CD14-positive monocyte (primary cell): ENCODE data around the gene DEPDC5. TPM values are rescaled to one million over a fixed set of nuclear protein-coding genes. Genes with fewer than 3 reads are reported as not detected.

Experiments used
- DNase-seq, 3 donors: peaks; one replicate each; pipeline ENCODE4 v3.0.0-alpha.2; 2011 to 2022
- H2AFZ ChIP-seq: 2 replicates; pipeline ENCODE4 v1.6.0; 2012; ENCODE audit warnings: mild to moderate bottlenecking, low read depth, low read length, inconsistent platforms; ENCODE audit not compliant: insufficient read depth, poor library complexity, severe bottlenecking
- H3K27ac ChIP-seq, 2 donors: 1 replicate in 1 of 2; 2 replicates in 1 of 2; pipeline ENCODE4 v1.5.1; 2012 to 2013; ENCODE audit warnings: low read length in 2 of 2, control low read depth in 1 of 2, inconsistent platforms in 1 of 2, low read depth in 1 of 2, mild to moderate bottlenecking in 1 of 2
- H3K27me3 ChIP-seq, 2 donors: one replicate each; pipeline versions ENCODE4 v1.6.0 to v1.6.1; 2011 to 2013; ENCODE audit warnings: low read length in 2 of 2; ENCODE audit not compliant: control insufficient read depth in 2 of 2, insufficient read depth in 2 of 2
- H3K36me3 ChIP-seq, 2 donors: replicated peaks in 1 of 2; 1 replicate in 1 of 2; 2 replicates in 1 of 2; pipeline versions ENCODE4 v1.5.1 to v1.6.1; 2012 to 2013; ENCODE audit warnings: low read length in 2 of 2, control low read depth in 1 of 2, inconsistent platforms in 1 of 2, mild to moderate bottlenecking in 1 of 2; ENCODE audit not compliant: insufficient read depth in 2 of 2, control insufficient read depth in 1 of 2
- H3K4me1 ChIP-seq, 2 donors: 1 replicate in 1 of 2; 2 replicates in 1 of 2; pipeline versions ENCODE4 v1.5.1 to v1.6.1; 2012 to 2013; ENCODE audit warnings: low read length in 2 of 2, control low read depth in 1 of 2, inconsistent platforms in 1 of 2, mild to moderate bottlenecking in 1 of 2, moderate library complexity in 1 of 2; ENCODE audit not compliant: insufficient read depth in 2 of 2, control insufficient read depth in 1 of 2
- H3K4me2 ChIP-seq: replicated peaks from 2 replicates; pipeline ENCODE3; 2012; ENCODE audit warnings: low read length, moderate library complexity, mild to moderate bottlenecking; ENCODE audit not compliant: poor library complexity, severe bottlenecking; ENCODE audit errors: extremely low read depth
- H3K4me3 ChIP-seq, 3 experiments: fragments of 200-600 bp in 1 of 3; sonication (generic) in 1 of 3; replicated peaks in 1 of 3; 1 replicate in 2 of 3; 2 replicates in 1 of 3; pipeline ENCODE4 v1.5.1; 2011 to 2013; ENCODE audit warnings: low read length in 3 of 3, mild to moderate bottlenecking in 3 of 3, control low read depth in 2 of 3, low read depth in 2 of 3, inconsistent platforms in 1 of 3, moderate library complexity in 1 of 3
- H3K79me2 ChIP-seq: 2 replicates; pipeline ENCODE4 v1.6.0; 2012; ENCODE audit warnings: mild to moderate bottlenecking, control low read depth, inconsistent platforms, low read length, moderate library complexity; ENCODE audit not compliant: insufficient read depth
- H3K9ac ChIP-seq: 2 replicates; pipeline ENCODE4 v1.6.0; 2017; ENCODE audit warnings: low read length, mild to moderate bottlenecking; ENCODE audit not compliant: insufficient read depth, poor library complexity, severe bottlenecking
- H3K9me3 ChIP-seq, 2 donors: replicated peaks in 1 of 2; 1 replicate in 1 of 2; 2 replicates in 1 of 2; pipeline versions ENCODE4 v1.5.1 to v1.6.1; 2012 to 2013; ENCODE audit warnings: low read length in 2 of 2, control low read depth in 1 of 2; ENCODE audit not compliant: control insufficient read depth in 1 of 2, insufficient read depth in 1 of 2
- H4K20me1 ChIP-seq: 2 replicates; pipeline ENCODE4 v1.6.0; 2012; ENCODE audit warnings: mild to moderate bottlenecking, low read length, control low read depth, moderate library complexity; ENCODE audit not compliant: insufficient read depth
- H3K27ac Mint-ChIP-seq, 7 donors: one replicate each; pipeline ENCODE4 v1.8.0; 2020; ENCODE audit warnings: mild to moderate bottlenecking in 7 of 7, mixed read lengths in 7 of 7, moderate library complexity in 6 of 7, inconsistent platforms in 2 of 7
- H3K27me3 Mint-ChIP-seq, 3 donors: one replicate each; pipeline ENCODE4 v1.8.0; 2021 to 2022; ENCODE audit warnings: low read depth in 3 of 3, mild to moderate bottlenecking in 3 of 3, mixed read lengths in 3 of 3, moderate library complexity in 3 of 3, inconsistent platforms in 1 of 3
- H3K36me3 Mint-ChIP-seq, 2 donors: one replicate each; pipeline ENCODE4 v1.8.0; 2020; ENCODE audit warnings: mixed read lengths in 2 of 2, inconsistent platforms in 1 of 2, mild to moderate bottlenecking in 1 of 2
- H3K4me1 Mint-ChIP-seq: one replicate; pipeline ENCODE4 v1.8.0; 2020; ENCODE audit warnings: mild to moderate bottlenecking, mixed read lengths
- H3K4me3 Mint-ChIP-seq, 2 donors: one replicate each; pipeline ENCODE4 v1.8.0; 2020; ENCODE audit warnings: mild to moderate bottlenecking in 2 of 2, mixed read lengths in 2 of 2, moderate library complexity in 1 of 2
- H3K9me3 Mint-ChIP-seq, 7 donors: one replicate each; pipeline ENCODE4 v1.8.0; 2020 to 2022; ENCODE audit warnings: mixed read lengths in 7 of 7, mild to moderate bottlenecking in 6 of 7, moderate library complexity in 6 of 7, inconsistent platforms in 2 of 7
- WGBS: methylation state at CpG from one replicate; pipeline ENCODE4 v1.1.5; 2013; ENCODE audit warnings: missing lambda C conversion rate; ENCODE audit not compliant: insufficient coverage; 5-methylcytosine and 5-hydroxymethylcytosine counted together
- intact Hi-C, 2 donors: fragments of 100-400 bp; cut with micrococcal nuclease; formaldehyde crosslinking; loops; one replicate each; pipeline versions ENCODE4 v1.15.0 to v1.15.1; 2023
- polyA plus RNA-seq, 3 donors: library from polyadenylated mRNA; depleted of rRNA in 1 of 3; unstranded in 2 of 3; stranded (reverse) in 1 of 3; fragments of 300-500 nt in 2 of 3; fragments of >200 nt in 1 of 3; fragmentation: Illumina TruSeq in 2 of 3; gene quantifications; 1 replicate in 2 of 3; 2 replicates in 1 of 3; pipeline ENCODE4 v1.2.3, GENCODE V29; 2012 to 2021
- TF ChIP-seq, protein P1 (sequence below): fragments of 200-600 bp; IDR thresholded peaks from one replicate; pipeline ENCODE4 v1.8.0; 2022; ENCODE audit warnings: antibody characterized with exemption, mild to moderate bottlenecking

The DEPDC5 gene
- polyA plus RNA-seq, 3 donors = 2.2 to 19.5 (median 4.1) TPM

DNA sequence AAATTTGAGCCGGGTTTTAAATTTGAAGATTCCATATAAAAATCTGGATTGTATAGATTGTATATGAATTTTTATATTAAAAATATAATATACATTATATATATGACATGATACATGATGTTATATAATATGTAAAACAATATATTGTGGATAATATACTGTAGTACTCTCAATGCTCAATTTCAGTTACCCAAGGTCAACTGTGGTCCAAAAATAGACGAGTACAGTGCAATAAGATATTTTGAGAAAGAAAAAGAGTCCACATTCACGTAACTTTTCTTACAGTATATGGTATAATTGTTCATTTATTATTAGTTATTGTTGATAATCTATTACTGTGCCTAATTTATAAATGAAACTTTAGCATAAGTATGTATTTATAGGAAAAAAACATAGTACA lies 96.3 kb downstream of the DEPDC5 start:
- no peaks in the 10 kb centered on the region for H4K20me1 ChIP-seq
- H3K4me3 ChIP-seq = no peak overlapping the region
- H3K27ac ChIP-seq = no peak overlapping the region
- peaks cover 7% of the 10 kb centered on the region for H3K4me1 Mint-ChIP-seq
- H3K36me3 ChIP-seq = peaks cover 83 to 97% of the 10 kb centered on the region in 2 donors
- peaks cover 0 to 1% (median 0%) of the 10 kb centered on the region in 3 donors for H3K27me3 Mint-ChIP-seq
- H3K27ac Mint-ChIP-seq = no peak overlapping the region
- no peaks in the 10 kb centered on the region for H3K27me3 ChIP-seq
- TF ChIP-seq, protein P1, sequence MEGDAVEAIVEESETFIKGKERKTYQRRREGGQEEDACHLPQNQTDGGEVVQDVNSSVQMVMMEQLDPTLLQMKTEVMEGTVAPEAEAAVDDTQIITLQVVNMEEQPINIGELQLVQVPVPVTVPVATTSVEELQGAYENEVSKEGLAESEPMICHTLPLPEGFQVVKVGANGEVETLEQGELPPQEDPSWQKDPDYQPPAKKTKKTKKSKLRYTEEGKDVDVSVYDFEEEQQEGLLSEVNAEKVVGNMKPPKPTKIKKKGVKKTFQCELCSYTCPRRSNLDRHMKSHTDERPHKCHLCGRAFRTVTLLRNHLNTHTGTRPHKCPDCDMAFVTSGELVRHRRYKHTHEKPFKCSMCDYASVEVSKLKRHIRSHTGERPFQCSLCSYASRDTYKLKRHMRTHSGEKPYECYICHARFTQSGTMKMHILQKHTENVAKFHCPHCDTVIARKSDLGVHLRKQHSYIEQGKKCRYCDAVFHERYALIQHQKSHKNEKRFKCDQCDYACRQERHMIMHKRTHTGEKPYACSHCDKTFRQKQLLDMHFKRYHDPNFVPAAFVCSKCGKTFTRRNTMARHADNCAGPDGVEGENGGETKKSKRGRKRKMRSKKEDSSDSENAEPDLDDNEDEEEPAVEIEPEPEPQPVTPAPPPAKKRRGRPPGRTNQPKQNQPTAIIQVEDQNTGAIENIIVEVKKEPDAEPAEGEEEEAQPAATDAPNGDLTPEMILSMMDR = no peak
- DNase-seq = no peak
- intact Hi-C loops = no loop called here
- no peak overlapping the region for H3K4me2 ChIP-seq
- H3K4me3 Mint-ChIP-seq = no peak overlapping the region
- H3K79me2 ChIP-seq = no peaks in the 10 kb centered on the region
- WGBS = no CpG with 5 or more reads among the region's 3 CpGs
- H3K9ac ChIP-seq = no peak overlapping the region
- H3K4me1 ChIP-seq = peaks cover 0 to 3% of the 10 kb centered on the region in 2 donors
- peaks cover 79 to 88% of the 10 kb centered on the region in 2 donors for H3K36me3 Mint-ChIP-seq
- H2AFZ ChIP-seq = no peak overlapping the region
- peaks cover 0 to 2% (median 0%) of the 10 kb centered on the region in 7 donors for H3K9me3 Mint-ChIP-seq
- H3K9me3 ChIP-seq = no peaks in the 10 kb centered on the region

DNA sequence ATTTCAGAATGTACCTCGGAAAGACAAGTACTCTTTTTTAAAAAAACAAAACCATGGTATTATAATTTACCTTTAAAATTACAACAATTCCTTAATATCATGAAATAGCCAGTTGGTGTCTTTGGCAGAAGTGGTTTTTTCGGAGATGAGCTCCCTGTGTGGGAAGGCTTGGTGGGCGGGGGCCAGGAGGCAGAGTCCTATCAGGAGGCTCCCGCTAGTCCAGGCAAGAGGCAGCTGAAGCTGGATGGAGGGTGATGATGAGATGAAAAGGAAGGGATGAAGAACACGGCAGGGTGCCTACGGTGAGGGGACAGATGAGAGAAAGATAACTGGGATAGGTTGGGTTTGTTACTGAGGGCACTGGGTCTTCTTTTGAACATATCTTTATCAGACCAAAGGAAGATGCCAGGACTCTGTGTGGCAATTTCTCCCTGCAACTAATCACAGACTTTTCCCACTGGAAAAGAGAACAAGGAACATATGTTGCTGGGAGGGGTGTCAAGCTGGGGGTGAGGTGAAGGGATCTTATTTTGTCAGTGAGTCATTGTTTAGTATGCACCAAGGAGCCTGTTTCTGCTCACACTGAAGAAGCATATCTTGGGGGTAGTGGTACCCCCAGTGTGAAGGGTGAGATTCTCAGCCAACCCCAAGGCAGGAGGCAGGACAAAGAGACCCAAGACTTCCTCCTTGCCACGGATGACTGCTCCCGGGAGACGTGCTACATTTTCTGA lies 99.0 kb downstream of the DEPDC5 start:
- WGBS = 97% methylated on average over 5 of the region's 9 CpGs
- H3K9ac ChIP-seq = no peak overlapping the region
- peaks cover 73 to 87% of the 10 kb centered on the region in 2 donors for H3K36me3 Mint-ChIP-seq
- H3K4me1 Mint-ChIP-seq = no peaks in the 10 kb centered on the region
- peak overlapping the region in 2 of 7 donors; percentile 12 to 56 for H3K27ac Mint-ChIP-seq
- no peak for DNase-seq
- peaks cover 0 to 2% (median 0%) of the 10 kb centered on the region in 7 donors for H3K9me3 Mint-ChIP-seq
- intact Hi-C loops = no loop called here
- H4K20me1 ChIP-seq = no peaks in the 10 kb centered on the region
- no peak overlapping the region for H3K4me3 Mint-ChIP-seq
- H3K36me3 ChIP-seq = peaks cover 79 to 97% of the 10 kb centered on the region in 2 donors
- TF ChIP-seq, protein P1 = no peak
- H3K4me1 ChIP-seq = no peaks in the 10 kb centered on the region
- no peak overlapping the region for H3K4me2 ChIP-seq
- H2AFZ ChIP-seq = no peak overlapping the region
- H3K9me3 ChIP-seq = no peaks in the 10 kb centered on the region
- no peaks in the 10 kb centered on the region for H3K27me3 ChIP-seq
- H3K79me2 ChIP-seq = no peaks in the 10 kb centered on the region
- peaks cover 0 to 1% (median 0%) of the 10 kb centered on the region in 3 donors for H3K27me3 Mint-ChIP-seq
- H3K4me3 ChIP-seq = no peak overlapping the region
- H3K27ac ChIP-seq = no peak overlapping the region
